Omental fat pad (tissue), 4 donors: Measurements from ENCODE around the gene PRR7. TPM values are rescaled to one million over a fixed set of nuclear protein-coding genes. Genes with fewer than 3 reads are reported as not detected.

Source experiments
- ATAC-seq: fragments of 150-250 bp; one replicate; pipeline ENCODE4 v1.9.1; 2016; ENCODE audit warnings: mild to moderate bottlenecking, moderate library complexity; ENCODE audit not compliant: low FRiP score
- DNase-seq: peaks from one replicate; pipeline ENCODE4 v3.0.0-alpha.2; 2019; ENCODE audit warnings: low spot score
- CTCF ChIP-seq, 3 donors: fragments of 450-650 bp; IDR thresholded peaks; one replicate each; pipeline ENCODE4 v1.5.1; 2016 to 2017; ENCODE audit warnings: antibody characterized with exemption in 3 of 3, mild to moderate bottlenecking in 3 of 3, moderate library complexity in 2 of 3
- total RNA-seq, 4 donors: library from RNA; depleted of rRNA; stranded (reverse); fragments of >200 nt; gene quantifications; one replicate each; pipeline ENCODE4 v1.1.0, GENCODE V29; 2016

The PRR7 gene
- total RNA-seq, 4 donors from 2014 or later = 1.6 to 2.8 (median 2.1) TPM; not detected in 1

GRCh38 chr5:177440211-177440989, 6.2 kb upstream of the PRR7 start:
- no peak for TF ChIP-seq CTCF (IDR thresholded peaks at IDR 0.05)
- ATAC-seq = no peak
- no peak for DNase-seq

DNA sequence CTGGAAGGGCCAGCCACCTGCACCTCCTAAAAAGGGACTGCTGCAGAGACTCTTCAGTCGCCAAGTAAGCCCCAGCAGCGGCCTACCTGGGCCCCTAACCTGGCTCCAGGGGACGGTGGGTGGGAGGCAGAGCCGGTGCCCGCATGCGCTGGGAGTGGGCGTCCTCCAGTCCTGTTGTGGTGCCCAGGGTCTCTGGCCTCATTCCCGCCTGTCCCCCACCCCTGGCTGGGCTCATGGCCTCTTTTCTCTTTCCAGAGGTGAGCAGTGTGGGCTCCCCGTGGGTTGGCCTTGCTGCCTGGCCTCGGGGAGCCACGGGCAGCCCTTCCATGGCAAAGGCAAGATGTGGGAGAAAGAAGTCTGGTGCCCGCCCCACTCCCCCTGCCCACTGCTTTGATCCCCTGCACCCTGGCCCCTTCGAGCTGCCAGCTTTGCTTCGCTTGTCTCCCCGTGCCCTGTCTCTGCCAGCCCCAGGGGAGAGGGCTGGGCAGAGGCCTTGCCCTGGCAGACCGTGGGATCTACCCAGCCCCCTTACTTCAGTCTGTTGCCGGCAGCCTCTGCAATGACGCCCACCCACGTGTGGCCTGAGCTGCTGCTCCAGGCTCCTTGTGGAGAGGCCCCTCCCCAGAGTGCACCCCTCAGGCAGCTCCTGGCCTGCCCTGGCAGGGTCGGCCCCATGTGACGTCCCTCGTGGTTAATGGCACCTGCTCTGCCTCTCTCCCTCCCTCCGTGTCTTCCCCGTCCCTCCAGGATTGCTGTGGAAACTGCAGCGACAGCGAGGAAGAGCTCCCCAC, 5.4 kb upstream of the PRR7 start:
- no peak for DNase-seq
- TF ChIP-seq CTCF (IDR thresholded peaks at IDR 0.05) = no peak
- ATAC-seq = no peak

GRCh38 chr5:177442066-177442826, 4.4 kb upstream of the PRR7 start:
- TF ChIP-seq CTCF (IDR thresholded peaks at IDR 0.05) = no peak
- ATAC-seq = no peak
- no peak for DNase-seq

DNA sequence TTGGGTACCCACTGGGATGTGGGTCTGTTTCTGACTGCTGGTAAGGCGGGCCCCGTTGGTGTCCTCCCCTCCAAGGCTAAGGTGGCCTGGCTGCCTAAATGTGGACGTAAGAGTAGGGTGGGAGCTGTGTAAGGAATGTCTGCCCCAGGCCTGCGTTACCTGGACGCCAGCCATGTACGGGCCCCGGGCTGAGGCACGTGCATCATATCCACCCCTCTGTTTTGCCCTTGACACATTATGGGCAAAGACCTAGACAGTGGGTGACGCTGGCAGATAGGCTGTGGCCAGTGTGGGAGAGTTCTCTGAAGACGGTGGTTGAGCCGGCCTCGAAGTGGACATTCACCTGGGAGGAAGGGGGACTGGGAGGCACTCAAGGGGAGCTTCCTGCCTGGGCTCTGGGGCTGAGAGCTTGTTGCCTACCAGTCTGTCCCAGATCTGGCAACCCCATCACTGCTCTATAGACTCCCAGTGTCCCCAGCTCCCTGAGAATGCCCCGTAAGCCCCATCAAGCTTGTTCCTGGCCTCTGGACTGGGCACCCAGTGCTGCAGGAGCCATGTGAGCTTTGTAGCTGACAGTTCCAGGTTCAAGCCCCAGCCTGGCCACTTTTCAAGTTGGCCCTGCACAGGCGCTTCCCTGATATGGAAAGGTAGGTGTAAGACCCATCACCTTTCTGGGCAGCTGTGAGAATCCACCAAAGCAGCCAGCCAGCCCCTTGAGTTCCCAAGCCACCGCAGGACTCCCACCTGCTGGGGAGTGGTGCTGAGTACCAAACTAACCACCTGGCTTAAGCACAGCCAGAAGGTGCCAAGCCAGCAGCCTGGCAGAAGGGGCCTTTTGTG, 3.2 kb upstream of the PRR7 start:
- ATAC-seq (no peak), DNase-seq (no peak)
- TF ChIP-seq CTCF (IDR thresholded peaks at IDR 0.05) = no peak

- ATAC-seq = no peak
- no peak for DNase-seq
- TF ChIP-seq CTCF (IDR thresholded peaks at IDR 0.05) = no peak
Observed at GRCh38 chr5:177444106-177445051, 2.2 kb upstream of the PRR7 start.
